Esophagus squamous epithelium (tissue), 5 donors: ENCODE data around the gene SLC12A7. TPM values are rescaled to one million over a fixed set of nuclear protein-coding genes. Genes with fewer than 3 reads are reported as not detected.
A peak's percentile ranks its signal among the peaks of the same experiment; 100 is the strongest.

Experiments used
- DNase-seq: peaks from one replicate; lab custom pipeline; 2025; lab: John Stamatoyannopoulos, UW
- H3K27ac ChIP-seq, 4 donors: fragments of 200-600 bp; sonication (generic); one replicate each; pipeline ENCODE4 v1.5.1; 2016 to 2019; ENCODE audit warnings: mild to moderate bottlenecking in 1 of 4
- H3K27me3 ChIP-seq, 4 donors: fragments of 200-600 bp; sonication (generic); 1 replicate in 3 of 4; 2 replicates in 1 of 4; pipeline versions ENCODE4 v1.5.1 to v1.6.0; 2017 to 2021; ENCODE audit warnings: antibody characterized with exemption in 1 of 4
- H3K36me3 ChIP-seq, 3 donors: fragments of 200-600 bp; sonication (generic); one replicate each; pipeline ENCODE4 v1.5.1; 2016 to 2019
- H3K4me1 ChIP-seq, 3 donors: fragments of 200-600 bp; sonication (generic); one replicate each; pipeline ENCODE4 v1.5.1; 2017 to 2019
- H3K4me3 ChIP-seq, 4 donors: fragments of 200-600 bp; sonication (generic); 1 replicate in 3 of 4; 2 replicates in 1 of 4; pipeline ENCODE4 v1.5.1; 2016 to 2019; ENCODE audit warnings: mild to moderate bottlenecking in 2 of 4, moderate library complexity in 1 of 4
- H3K9me3 ChIP-seq, 3 donors: fragments of 200-600 bp; sonication (generic); one replicate each; pipeline ENCODE4 v1.5.1; 2016 to 2019
- POLR2A ChIP-seq, 4 donors: fragments of 450-650 bp; IDR thresholded peaks; one replicate each; pipeline ENCODE4 v1.6.1; 2017; ENCODE audit warnings: antibody characterized with exemption in 4 of 4, mild to moderate bottlenecking in 4 of 4, moderate library complexity in 3 of 4
- WGBS, 2 donors: methylation state at CpG; one replicate each; pipeline ENCODE4 v1.1.5; 2018; 5-methylcytosine and 5-hydroxymethylcytosine counted together
- intact Hi-C: fragments of 100-400 bp; cut with DNase I; formaldehyde crosslinking; loops from one replicate; pipeline ENCODE4 v1.15.0; 2022
- total RNA-seq, 4 donors: library from RNA; depleted of rRNA; stranded (reverse); fragments of >200 nt; gene quantifications; one replicate each; pipeline ENCODE4 v1.1.0, GENCODE V29; 2016
- TF ChIP-seq, protein P1 (sequence below), 6 experiments: fragments of 450-650 bp in 4 of 6; fragments of 200-600 bp in 2 of 6; sonication (generic) in 2 of 6; IDR thresholded peaks; one replicate each; pipeline ENCODE4 v1.5.1; 2016 to 2019; ENCODE audit warnings: antibody characterized with exemption in 6 of 6, mild to moderate bottlenecking in 4 of 6, moderate library complexity in 4 of 6
- donor health status: DM: yes; HTN: yes; CAD: no.

The SLC12A7 gene
- total RNA-seq, 4 donors from 2014 or later, result 4.5 to 13.4 (median 6.6) TPM

- Histone ChIP-seq H3K27ac (no peak overlapping the region), H3K9me3 (no peaks in the 10 kb centered on the region), H3K36me3 (no peaks in the 10 kb centered on the region), H3K27me3 (peaks cover 0 to 71% (median 0%) of the 10 kb centered on the region in 4 donors), H3K4me1 (peaks cover 6 to 48% (median 11%) of the 10 kb centered on the region in 3 donors), H3K4me3 (no peak overlapping the region)
- TF ChIP-seq POLR2A (IDR thresholded peaks at IDR 0.05), result no peak
- TF ChIP-seq, protein P1, sequence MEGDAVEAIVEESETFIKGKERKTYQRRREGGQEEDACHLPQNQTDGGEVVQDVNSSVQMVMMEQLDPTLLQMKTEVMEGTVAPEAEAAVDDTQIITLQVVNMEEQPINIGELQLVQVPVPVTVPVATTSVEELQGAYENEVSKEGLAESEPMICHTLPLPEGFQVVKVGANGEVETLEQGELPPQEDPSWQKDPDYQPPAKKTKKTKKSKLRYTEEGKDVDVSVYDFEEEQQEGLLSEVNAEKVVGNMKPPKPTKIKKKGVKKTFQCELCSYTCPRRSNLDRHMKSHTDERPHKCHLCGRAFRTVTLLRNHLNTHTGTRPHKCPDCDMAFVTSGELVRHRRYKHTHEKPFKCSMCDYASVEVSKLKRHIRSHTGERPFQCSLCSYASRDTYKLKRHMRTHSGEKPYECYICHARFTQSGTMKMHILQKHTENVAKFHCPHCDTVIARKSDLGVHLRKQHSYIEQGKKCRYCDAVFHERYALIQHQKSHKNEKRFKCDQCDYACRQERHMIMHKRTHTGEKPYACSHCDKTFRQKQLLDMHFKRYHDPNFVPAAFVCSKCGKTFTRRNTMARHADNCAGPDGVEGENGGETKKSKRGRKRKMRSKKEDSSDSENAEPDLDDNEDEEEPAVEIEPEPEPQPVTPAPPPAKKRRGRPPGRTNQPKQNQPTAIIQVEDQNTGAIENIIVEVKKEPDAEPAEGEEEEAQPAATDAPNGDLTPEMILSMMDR (IDR thresholded peaks at IDR 0.05), result peak in 3 of 6 experiments; percentile 21 to 55 (median 25)
- intact Hi-C loops, result no loop called here
- WGBS, 2 donors, result 57 to 60% methylated on average over 14 of the region's 14 CpGs
- DNase-seq, result no peak
Measured at GRCh38 chr5:1134478-1134877, 22.6 kb upstream of the SLC12A7 start.

GRCh38 chr5:1133510-1134201 lies 21.8 kb upstream of the SLC12A7 start:
- intact Hi-C loops, result no loop called here
- H3K27ac ChIP-seq, result peak overlapping the region in 1 of 4 donors; percentile 2
- TF ChIP-seq, protein P1 (IDR thresholded peaks at IDR 0.05), result no peak
- peaks cover 3 to 44% (median 6%) of the 10 kb centered on the region in 3 donors for H3K4me1 ChIP-seq
- no peaks in the 10 kb centered on the region for H3K9me3 ChIP-seq
- no peaks in the 10 kb centered on the region for H3K36me3 ChIP-seq
- DNase-seq, result no peak
- no peak overlapping the region for H3K4me3 ChIP-seq
- H3K27me3 ChIP-seq, result peaks cover 0 to 73% (median 0%) of the 10 kb centered on the region in 4 donors
- 75 to 78% methylated on average over 8 to 12 of the region's 17 CpGs for WGBS, 2 donors

DNA sequence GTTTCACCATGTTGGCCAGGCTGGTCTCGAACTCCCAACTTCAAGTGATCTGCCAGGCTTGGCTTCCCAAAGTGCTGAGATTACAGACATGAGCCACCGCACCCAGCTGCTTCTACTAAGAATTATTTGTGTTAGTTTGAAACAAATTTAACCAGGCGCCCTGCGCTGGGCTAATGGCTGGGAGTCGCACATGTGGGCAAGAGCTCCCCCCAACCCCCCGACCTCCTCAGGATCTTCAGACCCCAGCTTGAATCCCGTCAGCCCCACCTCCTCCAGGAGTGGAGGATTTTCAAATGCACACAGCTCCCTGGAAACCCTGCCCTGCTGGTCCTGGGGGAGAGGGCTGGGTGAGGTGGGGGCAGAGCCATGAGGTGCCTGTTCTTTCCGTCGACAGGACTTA lies 21.2 kb upstream of the SLC12A7 start:
- TF ChIP-seq, protein P1 (IDR thresholded peaks at IDR 0.05), result no peak
- TF ChIP-seq POLR2A (IDR thresholded peaks at IDR 0.05), result no peak
- DNase-seq, result no peak
- Histone ChIP-seq H3K9me3 (no peaks in the 10 kb centered on the region), H3K4me3 (no peak overlapping the region), H3K4me1 (peaks cover 6 to 49% (median 11%) of the 10 kb centered on the region in 3 donors), H3K36me3 (no peaks in the 10 kb centered on the region), H3K27ac (no peak overlapping the region), H3K27me3 (peaks cover 0 to 76% (median 0%) of the 10 kb centered on the region in 4 donors)
- WGBS, 2 donors, result 88 to 100% methylated on average over 5 to 6 of the region's 9 CpGs
- intact Hi-C loops, result no loop called here

GRCh38 chr5:1132570-1132969 lies 20.7 kb upstream of the SLC12A7 start:
- no peak for DNase-seq
- H3K27ac ChIP-seq, result no peak overlapping the region
- peaks cover 10 to 54% (median 13%) of the 10 kb centered on the region in 3 donors for H3K4me1 ChIP-seq
- H3K4me3 ChIP-seq, result no peak overlapping the region
- 79 to 83% methylated on average over 6 to 8 of the region's 8 CpGs for WGBS, 2 donors
- intact Hi-C loops, result no loop called here
- TF ChIP-seq POLR2A (IDR thresholded peaks at IDR 0.05), result no peak
- TF ChIP-seq, protein P1 (IDR thresholded peaks at IDR 0.05), result no peak
- no peaks in the 10 kb centered on the region for H3K36me3 ChIP-seq
- peaks cover 0 to 78% (median 0%) of the 10 kb centered on the region in 4 donors for H3K27me3 ChIP-seq
- no peaks in the 10 kb centered on the region for H3K9me3 ChIP-seq

DNA sequence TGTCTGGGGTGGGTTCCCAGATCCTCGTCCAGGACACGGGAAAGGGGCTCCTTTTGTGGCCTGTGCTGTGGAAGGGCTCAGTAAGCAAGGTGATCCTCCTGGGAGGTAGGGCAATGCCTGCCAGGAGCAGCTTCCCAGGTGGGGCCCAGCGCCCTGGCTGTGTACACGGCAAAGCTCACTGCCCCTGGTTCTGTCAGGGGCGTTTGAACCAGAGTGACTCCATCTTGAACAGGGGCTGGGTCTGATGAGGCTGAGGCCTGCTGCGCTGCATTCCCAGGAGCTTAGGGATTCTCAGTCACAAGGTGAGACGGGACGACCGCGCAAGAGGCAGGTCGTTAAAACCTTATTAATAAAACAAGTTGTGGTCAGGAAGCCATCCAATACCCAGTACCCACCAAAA lies 19.9 kb upstream of the SLC12A7 start:
- Histone ChIP-seq H3K4me1 (peaks cover 10 to 54% (median 13%) of the 10 kb centered on the region in 3 donors), H3K9me3 (no peaks in the 10 kb centered on the region), H3K27me3 (peaks cover 0 to 85% (median 0%) of the 10 kb centered on the region in 4 donors), H3K27ac (no peak overlapping the region), H3K4me3 (no peak overlapping the region), H3K36me3 (no peaks in the 10 kb centered on the region)
- TF ChIP-seq, protein P1 (IDR thresholded peaks at IDR 0.05), result no peak
- no peak for TF ChIP-seq POLR2A (IDR thresholded peaks at IDR 0.05)
- DNase-seq, result no peak
- intact Hi-C loops, result no loop called here
- 84 to 94% methylated on average over 8 of the region's 11 CpGs for WGBS, 2 donors
